HEK293 (cell line): ENCODE data around the gene UBAP1L.

Experiments
- CTCF ChIA-PET: fragments of 350-600 bp; formaldehyde crosslinking; extraction: SDS; loops from one replicate; lab custom pipeline; 2021; ENCODE audit warnings: antibody characterized with exemption; lab: Yijun Ruan, JAX
- POLR2A ChIA-PET: fragments of 300-600 bp; formaldehyde crosslinking; extraction: SDS; loops from one replicate; lab custom pipeline; 2020; ENCODE audit warnings: antibody characterized with exemption, inconsistent platforms; lab: Yijun Ruan, JAX
- H3K27ac ChIP-seq: fragments of 200-500 bp; sonication (Bioruptor generic); 2 replicates; pipeline ENCODE4 v1.5.1; 2014; ENCODE audit warnings: low read depth, low read length, control low read depth, inconsistent platforms; ENCODE audit errors: extremely low read depth
- H3K36me3 ChIP-seq, 2 experiments: fragments of 200-500 bp in 1 of 2; sonication (Bioruptor generic) in 1 of 2; 1 replicate in 1 of 2; 2 replicates in 1 of 2; pipeline ENCODE4 v1.5.1; 2014 to 2017; ENCODE audit warnings: inconsistent platforms in 2 of 2, low read length in 2 of 2; ENCODE audit not compliant: control insufficient read depth in 2 of 2, insufficient read depth in 1 of 2
- H3K4me1 ChIP-seq: fragments of 200-500 bp; sonication (Bioruptor generic); 2 replicates; pipeline ENCODE4 v1.5.1; 2014; ENCODE audit warnings: mild to moderate bottlenecking, low read length, inconsistent platforms; ENCODE audit not compliant: control insufficient read depth, insufficient read depth
- H3K4me3 ChIP-seq: 2 replicates; pipeline ENCODE4 v1.5.1; 2011; ENCODE audit warnings: low read depth, mild to moderate bottlenecking, control low read depth, low read length, moderate library complexity
- H3K9me3 ChIP-seq: fragments of 200-500 bp; sonication (Bioruptor generic); 2 replicates; pipeline ENCODE4 v1.5.1; 2014; ENCODE audit warnings: low read depth, low read length, inconsistent platforms; ENCODE audit not compliant: control insufficient read depth, insufficient read depth
- AEBP2 ChIP-seq: fragments of 450-650 bp; formaldehyde crosslinking; IDR thresholded peaks from 2 replicates; pipeline ENCODE4 v1.5.1; 2016; ENCODE audit warnings: missing biosample characterization, missing genetic modification characterization, borderline replicate concordance
- FEZF1 ChIP-seq: fragments of 450-650 bp; formaldehyde crosslinking; IDR thresholded peaks from 2 replicates; pipeline ENCODE4 v1.5.1; 2016; ENCODE audit warnings: missing biosample characterization, missing genetic modification characterization
- IKZF3 ChIP-seq: fragments of 450-650 bp; IDR thresholded peaks from 2 replicates; pipeline ENCODE4 v1.5.0; 2018; ENCODE audit warnings: missing biosample characterization, mild to moderate bottlenecking, missing genetic modification characterization, moderate library complexity
- RBAK ChIP-seq: fragments of 450-650 bp; formaldehyde crosslinking; IDR thresholded peaks from 2 replicates; pipeline ENCODE4 v1.5.1; 2016; ENCODE audit warnings: missing biosample characterization, missing genetic modification characterization
- SCRT1 ChIP-seq: fragments of 450-650 bp; formaldehyde crosslinking; IDR thresholded peaks from 2 replicates; pipeline ENCODE4 v1.5.1; 2016; ENCODE audit warnings: missing biosample characterization, missing genetic modification characterization, borderline replicate concordance
- SP3 ChIP-seq: fragments of 450-650 bp; formaldehyde crosslinking; IDR thresholded peaks from 2 replicates; pipeline ENCODE4 v1.5.1; 2016; ENCODE audit warnings: missing biosample characterization, missing genetic modification characterization
- TCF7L2 ChIP-seq: IDR thresholded peaks from 2 replicates; pipeline ENCODE4 v1.6.1; 2011; ENCODE audit warnings: low read depth, mild to moderate bottlenecking, inconsistent platforms, low read length, moderate library complexity, borderline replicate concordance
- ZBTB1 ChIP-seq: fragments of 450-650 bp; formaldehyde crosslinking; IDR thresholded peaks from 2 replicates; pipeline ENCODE4 v1.5.1; 2016; ENCODE audit warnings: missing biosample characterization, missing genetic modification characterization
- ZBTB7A ChIP-seq: fragments of 450-650 bp; formaldehyde crosslinking; IDR thresholded peaks from 2 replicates; pipeline ENCODE4 v1.5.1; 2016; ENCODE audit warnings: low read depth, missing biosample characterization, missing genetic modification characterization
- ZNF121 ChIP-seq: fragments of 450-650 bp; formaldehyde crosslinking; IDR thresholded peaks from 2 replicates; pipeline ENCODE4 v1.5.1; 2016; ENCODE audit warnings: missing biosample characterization, missing genetic modification characterization
- ZNF132 ChIP-seq: fragments of 450-650 bp; formaldehyde crosslinking; IDR thresholded peaks from 2 replicates; pipeline ENCODE4 v1.5.1; 2017; ENCODE audit warnings: missing biosample characterization, missing genetic modification characterization, borderline replicate concordance
- ZNF146 ChIP-seq: fragments of 450-650 bp; formaldehyde crosslinking; IDR thresholded peaks from 2 replicates; pipeline ENCODE4 v1.5.1; 2016; ENCODE audit warnings: missing biosample characterization, missing genetic modification characterization
- ZNF211 ChIP-seq: fragments of 450-650 bp; formaldehyde crosslinking; IDR thresholded peaks from 2 replicates; pipeline ENCODE4 v1.5.1; 2016; ENCODE audit warnings: low read depth, missing biosample characterization, missing genetic modification characterization
- ZNF239 ChIP-seq: fragments of 450-650 bp; formaldehyde crosslinking; IDR thresholded peaks from 2 replicates; pipeline ENCODE4 v1.5.1; 2016; ENCODE audit warnings: missing biosample characterization, missing genetic modification characterization
- ZNF280D ChIP-seq: fragments of 450-650 bp; formaldehyde crosslinking; IDR thresholded peaks from 2 replicates; pipeline ENCODE4 v1.5.1; 2016; ENCODE audit warnings: missing biosample characterization, missing genetic modification characterization
- ZNF416 ChIP-seq: fragments of 450-650 bp; formaldehyde crosslinking; IDR thresholded peaks from 2 replicates; pipeline ENCODE4 v1.5.1; 2016; ENCODE audit warnings: missing biosample characterization, missing genetic modification characterization
- ZNF426 ChIP-seq: fragments of 450-650 bp; formaldehyde crosslinking; IDR thresholded peaks from 2 replicates; pipeline ENCODE4 v1.5.1; 2017; ENCODE audit warnings: missing biosample characterization, missing genetic modification characterization, mild to moderate bottlenecking, inconsistent platforms, moderate library complexity
- ZNF544 ChIP-seq: fragments of 450-650 bp; formaldehyde crosslinking; IDR thresholded peaks from 2 replicates; pipeline ENCODE4 v1.5.0; 2017; ENCODE audit warnings: missing biosample characterization, missing genetic modification characterization
- ZNF558 ChIP-seq: fragments of 450-650 bp; formaldehyde crosslinking; IDR thresholded peaks from 2 replicates; pipeline ENCODE4 v1.5.1; 2016; ENCODE audit warnings: missing biosample characterization, missing genetic modification characterization
- ZNF560 ChIP-seq: fragments of 450-650 bp; formaldehyde crosslinking; IDR thresholded peaks from 2 replicates; pipeline ENCODE4 v1.5.1; 2017; ENCODE audit warnings: missing biosample characterization, missing genetic modification characterization, borderline replicate concordance
- ZNF621 ChIP-seq: fragments of 450-650 bp; formaldehyde crosslinking; IDR thresholded peaks from 2 replicates; pipeline ENCODE4 v1.5.1; 2017; ENCODE audit warnings: missing biosample characterization, missing genetic modification characterization
- ZNF701 ChIP-seq: fragments of 450-650 bp; formaldehyde crosslinking; IDR thresholded peaks from 2 replicates; pipeline ENCODE4 v1.5.1; 2016; ENCODE audit warnings: missing biosample characterization, missing genetic modification characterization
- ZNF830 ChIP-seq: fragments of 450-650 bp; IDR thresholded peaks from 2 replicates; pipeline ENCODE4 v1.5.0; 2018; ENCODE audit warnings: missing biosample characterization, missing genetic modification characterization, low read depth, mild to moderate bottlenecking, moderate library complexity
- TF ChIP-seq, protein P1 (sequence below): fragments of 450-650 bp; formaldehyde crosslinking; IDR thresholded peaks from 2 replicates; pipeline ENCODE4 v1.5.1; 2017; ENCODE audit warnings: missing biosample characterization, missing genetic modification characterization

Gene UBAP1L

GRCh38 chr15:65156692-65157091 lies 41.7 kb upstream of the UBAP1L start:
- Histone ChIP-seq H3K36me3 (peaks cover 40 to 74% of the 10 kb centered on the region in 2 experiments), H3K9me3 (no peaks in the 10 kb centered on the region), H3K4me3 (no peak overlapping the region), H3K27ac (no peak overlapping the region), H3K4me1 (no peaks in the 10 kb centered on the region)
- TF ChIP-seq ZBTB7A (tag by site-specific recombination) (no peak), IKZF3 (no peak), ZNF280D (no peak), ZNF558 (tag by site-specific recombination) (no peak), ZNF239 (no peak), ZBTB1 (tag by site-specific recombination) (no peak), ZNF621 (no peak), ZNF544 (tag by site-specific recombination) (no peak), ZNF146 (no peak), RBAK (tag by site-specific recombination) (no peak), ZNF121 (no peak), ZNF426 (tag by site-specific recombination) (no peak), AEBP2 (tag by site-specific recombination) (no peak), FEZF1 (tag by site-specific recombination) (no peak), SP3 (tag by site-specific recombination) (no peak), ZNF560 (no peak), ZNF830 (no peak), ZNF701 (tag by site-specific recombination) (no peak)
- ChIA-PET POLR2A (no interaction called here), CTCF (no interaction called here)

DNA sequence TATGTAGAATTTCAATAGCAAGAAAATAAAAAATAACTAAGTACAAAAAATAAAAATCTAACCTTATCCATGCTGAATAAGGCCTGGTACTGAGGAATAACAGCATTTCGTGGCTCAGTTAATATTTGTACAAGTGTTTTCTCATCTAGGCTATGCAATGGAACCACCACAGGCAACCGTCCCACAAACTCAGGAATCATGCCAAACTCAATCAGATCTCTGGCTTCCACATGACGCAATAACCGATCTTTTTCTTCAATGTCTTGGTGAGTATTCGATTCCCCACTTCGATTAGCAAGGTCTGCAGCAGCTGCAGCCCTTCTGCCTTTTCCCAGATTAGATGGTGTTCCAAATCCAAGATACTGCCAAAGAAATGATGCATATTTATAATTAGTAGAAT lies 39.7 kb upstream of the UBAP1L start:
- Histone ChIP-seq H3K4me3 (no peak overlapping the region), H3K27ac (no peak overlapping the region), H3K4me1 (no peaks in the 10 kb centered on the region), H3K9me3 (no peaks in the 10 kb centered on the region), H3K36me3 (peaks cover 56 to 77% of the 10 kb centered on the region in 2 experiments)
- CTCF ChIA-PET, result no interaction called here
- TF ChIP-seq ZNF211 (tag by site-specific recombination) (no peak), ZNF560 (no peak), SCRT1 (tag by site-specific recombination) (no peak), ZNF132 (tag by site-specific recombination) (no peak), TCF7L2 (no peak), ZNF416 (no peak)
- TF ChIP-seq, protein P1, sequence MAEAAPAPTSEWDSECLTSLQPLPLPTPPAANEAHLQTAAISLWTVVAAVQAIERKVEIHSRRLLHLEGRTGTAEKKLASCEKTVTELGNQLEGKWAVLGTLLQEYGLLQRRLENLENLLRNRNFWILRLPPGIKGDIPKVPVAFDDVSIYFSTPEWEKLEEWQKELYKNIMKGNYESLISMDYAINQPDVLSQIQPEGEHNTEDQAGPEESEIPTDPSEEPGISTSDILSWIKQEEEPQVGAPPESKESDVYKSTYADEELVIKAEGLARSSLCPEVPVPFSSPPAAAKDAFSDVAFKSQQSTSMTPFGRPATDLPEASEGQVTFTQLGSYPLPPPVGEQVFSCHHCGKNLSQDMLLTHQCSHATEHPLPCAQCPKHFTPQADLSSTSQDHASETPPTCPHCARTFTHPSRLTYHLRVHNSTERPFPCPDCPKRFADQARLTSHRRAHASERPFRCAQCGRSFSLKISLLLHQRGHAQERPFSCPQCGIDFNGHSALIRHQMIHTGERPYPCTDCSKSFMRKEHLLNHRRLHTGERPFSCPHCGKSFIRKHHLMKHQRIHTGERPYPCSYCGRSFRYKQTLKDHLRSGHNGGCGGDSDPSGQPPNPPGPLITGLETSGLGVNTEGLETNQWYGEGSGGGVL (tag by site-specific recombination), result no peak
- POLR2A ChIA-PET, result no interaction called here
